ENCODE results near the gene RBM6. TPM values are rescaled to one million over a fixed set of nuclear protein-coding genes. Genes with fewer than 3 reads are reported as not detected.

The RBM6 gene
- total and polyA plus RNA-seq, 2 experiments from 2014 or later = 66.6 to 97.6 TPM

GRCh38 chr3:50089609-50089945 is 149.6 kb downstream of the RBM6 start:
- TF ChIP-seq POLR2AphosphoS5 (IDR thresholded peaks at IDR 0.05; ENCODE audit: low read depth) (no peak), EZH2 (IDR thresholded peaks at IDR 0.05; ENCODE audit: low read depth, unreplicated experiment) (no peak), ZNF331 (CRISPR knock-in tag; IDR thresholded peaks at IDR 0.05; ENCODE audit: low read depth) (no peak), NANOG (IDR thresholded peaks at IDR 0.05; ENCODE audit: borderline replicate concordance) (no peak), ZNF114 (CRISPR knock-in tag; IDR thresholded peaks at IDR 0.05) (no peak), REST (IDR thresholded peaks at IDR 0.05; ENCODE audit: unreplicated experiment) (no peak), ETS1 (IDR thresholded peaks at IDR 0.05) (no peak)
- Mint-ChIP-seq H3K27me3 (ENCODE audit: insufficient read depth, low read depth, poor library complexity) (peaks cover 14% of the 10 kb centered on the region), H3K9me3 (peaks cover 16% of the 10 kb centered on the region), H3K36me3 (ENCODE audit: low read depth) (peaks cover 52% of the 10 kb centered on the region), H3K4me3 (peak overlapping the region; percentile 99), H3K27ac (peak overlapping the region; percentile 81), H3K4me1 (peaks cover 10% of the 10 kb centered on the region)
- Histone ChIP-seq H3K79me2 (replicated peaks; ENCODE audit: insufficient read depth) (peaks cover 43% of the 10 kb centered on the region), H3K4me2 (peak overlapping the region; percentile 96), H3K4me3 (peak overlapping the region; percentile 91), H3K36me3 (ENCODE audit: insufficient read depth) (peaks cover 42% of the 10 kb centered on the region), H4K20me1 (replicated peaks; ENCODE audit: insufficient read depth) (peaks cover 8% of the 10 kb centered on the region; the same call in 1 of the 2 replicates), H3F3A (replicated peaks; ENCODE audit: low read depth) (0 out of 2 replicates have a peak, but pooled peaks cover 6% of the 10 kb centered on the region), H3K27me3 (ENCODE audit: insufficient read depth) (no peaks in the 10 kb centered on the region), H3K9me2 (ENCODE audit: insufficient read depth) (no peaks in the 10 kb centered on the region), H2AFZ (peak overlapping the region; percentile 74; the same call in 1 of the 2 replicates), H3K27ac (ENCODE audit: low read depth) (no peak overlapping the region), H3K4me1 (ENCODE audit: insufficient read depth) (peaks cover 6% of the 10 kb centered on the region)
- DNase-seq (ENCODE audit: low spot score) (peak; percentile 38), ATAC-seq (peak; percentile 30)

- Mint-ChIP-seq H3K4me1 (peaks cover 10% of the 10 kb centered on the region), H3K27ac (no peak overlapping the region), H3K4me3 (no peak overlapping the region; the same call in 2 of the 3 replicates), H3K9me3 (peaks cover 10% of the 10 kb centered on the region; the same call in 2 of the 3 replicates), H3K27me3 (ENCODE audit: insufficient read depth, low read depth, poor library complexity) (peaks cover 11% of the 10 kb centered on the region), H3K36me3 (ENCODE audit: low read depth) (peaks cover 60% of the 10 kb centered on the region)
- H2AFZ ChIP-seq = no peak overlapping the region
- H3F3A ChIP-seq (replicated peaks; ENCODE audit: low read depth) = 0 out of 2 replicates have a peak, but pooled peaks cover 6% of the 10 kb centered on the region
- H3K4me2 ChIP-seq = no peak overlapping the region
- peaks cover 8% of the 10 kb centered on the region; the same call in 1 of the 2 replicates for H4K20me1 ChIP-seq (replicated peaks; ENCODE audit: insufficient read depth)
- peaks cover 47% of the 10 kb centered on the region for H3K79me2 ChIP-seq (replicated peaks; ENCODE audit: insufficient read depth)
- no peak for TF ChIP-seq ETS1 (IDR thresholded peaks at IDR 0.05)
- H3K9me2 ChIP-seq (ENCODE audit: insufficient read depth) = no peaks in the 10 kb centered on the region
- H3K36me3 ChIP-seq (ENCODE audit: insufficient read depth) = peaks cover 56% of the 10 kb centered on the region
- H3K4me1 ChIP-seq (ENCODE audit: insufficient read depth) = peaks cover 6% of the 10 kb centered on the region
- no peaks in the 10 kb centered on the region for H3K27me3 ChIP-seq (ENCODE audit: insufficient read depth)
- H3K27ac ChIP-seq (ENCODE audit: low read depth) = peak overlapping the region; percentile 29; the same call in 1 of the 2 replicates
- ATAC-seq (no peak), DNase-seq (ENCODE audit: low spot score) (no peak)
- H3K4me3 ChIP-seq = peak overlapping the region; percentile 91; the same call in 1 of the 2 replicates
Measured at GRCh38 chr3:50090984-50091383, 151.0 kb downstream of the RBM6 start.

Measured in GM23338 (cell line).